Measurements from ENCODE around the gene TEC.

GRCh38 chr4:48114412-48114811 lies 155.2 kb downstream of the TEC start:
- TF ChIP-seq EZH2 (IDR thresholded peaks at IDR 0.05; ENCODE audit: insufficient read depth, poor library complexity, severe bottlenecking) (no peak), EZH2phosphoT487 (IDR thresholded peaks at IDR 0.05; ENCODE audit: insufficient read depth, low read depth) (no peak)
